ENCODE measurements around the gene SCN5A. TPM values are rescaled to one million over a fixed set of nuclear protein-coding genes. Genes with fewer than 3 reads are reported as not detected.

SCN5A gene
- total and polyA plus RNA-seq, 2 donors (not counting 1 experiment from before 2014, with no cell fraction given): 0.20 to 0.37 TPM

GRCh38 chr3:38534604-38535003 is 114.9 kb downstream of the SCN5A start:
- H3K4me3 Mint-ChIP-seq: no peak overlapping the region
- no CpG with 5 or more reads among the region's 7 CpGs for WGBS (ENCODE audit: insufficient coverage)

GRCh38 chr3:38534180-38534579 is 115.3 kb downstream of the SCN5A start:
- Histone ChIP-seq H3K27ac (ENCODE audit: low read length in 2 of 2) (no peak overlapping the region), H3K9ac (ENCODE audit: low read length) (no peak overlapping the region), H3K4me3 (ENCODE audit: control extremely low read depth in 1 of 5, extremely low read depth in 1 of 5, insufficient read depth in 1 of 5, low read depth in 2 of 5, low read length in 4 of 5) (no peak overlapping the region), H3K79me2 (ENCODE audit: control insufficient read depth, insufficient read depth, low read length) (no peaks in the 10 kb centered on the region), H4K20me1 (ENCODE audit: control insufficient read depth, insufficient read depth, low read length, poor library complexity, severe bottlenecking) (no peaks in the 10 kb centered on the region), H3K36me3 (replicated peaks in 1 of 2; ENCODE audit: control extremely low read depth in 1 of 2, control insufficient read depth in 1 of 2, extremely low read depth in 1 of 2, insufficient read depth in 2 of 2, low read length in 1 of 2) (peaks cover 0 to 7% of the 10 kb centered on the region in 2 experiments), H2AFZ (ENCODE audit: insufficient read depth, low read depth, low read length, poor library complexity, severe bottlenecking) (no peak overlapping the region), H3K4me2 (replicated peaks; ENCODE audit: low read depth, low read length, poor library complexity, severe bottlenecking) (no peak overlapping the region), H3K4me1 (ENCODE audit: control insufficient read depth in 2 of 2, insufficient read depth in 2 of 2, low read length in 2 of 2) (no peaks in the 10 kb centered on the region), H3K9me3 (ENCODE audit: control extremely low read depth in 1 of 3, control insufficient read depth in 2 of 3, insufficient read depth in 1 of 3, low read length in 2 of 3) (no peaks in the 10 kb centered on the region), H3K27me3 (replicated peaks in 1 of 4; ENCODE audit: control extremely low read depth in 1 of 4, control insufficient read depth in 3 of 4, insufficient read depth in 4 of 4, low read length in 3 of 4) (no peaks in the 10 kb centered on the region)
- no peaks in the 10 kb centered on the region for H3K9me3 Mint-ChIP-seq (ENCODE audit: insufficient read depth)
- no peaks in the 10 kb centered on the region for H3K4me1 Mint-ChIP-seq
- TF ChIP-seq CTCF (IDR thresholded peaks at IDR 0.05) (no peak), EZH2 (IDR thresholded peaks at IDR 0.05; ENCODE audit: borderline replicate concordance, insufficient read depth, low read depth, low read length, poor library complexity, severe bottlenecking) (no peak)
- ChIA-PET POLR2A (no interaction called here), CTCF (interaction anchor here (1.0 to 1.5 kb wide), 3 partner anchors 13 to 54 kb away, joined by 3 to 4 read pairs (median 4); no protein-coding TSS in a partner anchor)
- H3K27ac Mint-ChIP-seq: no peak overlapping the region
- ATAC-seq (ENCODE audit: low read depth) (no peak), DNase-seq (no peak)
- H3K27me3 Mint-ChIP-seq: no peaks in the 10 kb centered on the region
- intact Hi-C loops (cut with micrococcal nuclease): no loop called here
- no peak overlapping the region for H3K4me3 Mint-ChIP-seq
- WGBS (ENCODE audit: insufficient coverage): 100% methylated on average over 1 of the region's 2 CpGs

More at GRCh38 chr3:38534604-38535003, 114.9 kb downstream of the SCN5A start:
- Histone ChIP-seq H3K79me2 (ENCODE audit: control insufficient read depth, insufficient read depth, low read length) (no peaks in the 10 kb centered on the region), H4K20me1 (ENCODE audit: control insufficient read depth, insufficient read depth, low read length, poor library complexity, severe bottlenecking) (no peaks in the 10 kb centered on the region), H3K9ac (ENCODE audit: low read length) (no peak overlapping the region), H3K4me3 (ENCODE audit: control extremely low read depth in 1 of 5, extremely low read depth in 1 of 5, insufficient read depth in 1 of 5, low read depth in 2 of 5, low read length in 4 of 5) (no peak overlapping the region), H3K4me1 (ENCODE audit: control insufficient read depth in 2 of 2, insufficient read depth in 2 of 2, low read length in 2 of 2) (no peaks in the 10 kb centered on the region), H3K27me3 (replicated peaks in 1 of 4; ENCODE audit: control extremely low read depth in 1 of 4, control insufficient read depth in 3 of 4, insufficient read depth in 4 of 4, low read length in 3 of 4) (no peaks in the 10 kb centered on the region), H3K36me3 (replicated peaks in 1 of 2; ENCODE audit: control extremely low read depth in 1 of 2, control insufficient read depth in 1 of 2, extremely low read depth in 1 of 2, insufficient read depth in 2 of 2, low read length in 1 of 2) (peaks cover 0 to 7% of the 10 kb centered on the region in 2 experiments), H3K4me2 (replicated peaks; ENCODE audit: low read depth, low read length, poor library complexity, severe bottlenecking) (no peak overlapping the region), H3K9me3 (ENCODE audit: control extremely low read depth in 1 of 3, control insufficient read depth in 2 of 3, insufficient read depth in 1 of 3, low read length in 2 of 3) (no peaks in the 10 kb centered on the region), H3K27ac (ENCODE audit: low read length in 2 of 2) (no peak overlapping the region), H2AFZ (ENCODE audit: insufficient read depth, low read depth, low read length, poor library complexity, severe bottlenecking) (no peak overlapping the region)
- ChIA-PET POLR2A (no interaction called here), CTCF (interaction anchor here (1.0 to 1.5 kb wide), 3 partner anchors 14 to 54 kb away, joined by 3 to 4 read pairs (median 4); no protein-coding TSS in a partner anchor)
- no peak for TF ChIP-seq EZH2 (IDR thresholded peaks at IDR 0.05; ENCODE audit: borderline replicate concordance, insufficient read depth, low read depth, low read length, poor library complexity, severe bottlenecking)
- TF ChIP-seq CTCF (IDR thresholded peaks at IDR 0.05): no peak
- H3K9me3 Mint-ChIP-seq (ENCODE audit: insufficient read depth): no peaks in the 10 kb centered on the region
- H3K27me3 Mint-ChIP-seq: no peaks in the 10 kb centered on the region
- H3K27ac Mint-ChIP-seq: no peak overlapping the region
- intact Hi-C loops (cut with micrococcal nuclease): no loop called here
- DNase-seq: no peak
- ATAC-seq (ENCODE audit: low read depth): no peak
- H3K4me1 Mint-ChIP-seq: no peaks in the 10 kb centered on the region
